K562 (cell line): Measurements from ENCODE around the gene OR10C1. TPM values are rescaled to one million over a fixed set of nuclear protein-coding genes. Genes with fewer than 3 reads are reported as not detected.

Source experiments
- ATAC-seq: fragments of 200-7000 bp; cut with Tn5 transposase; 3 replicates; pipeline ENCODE4 v1.9.1; 2020; ENCODE audit warnings: moderate library complexity
- BruUV-seq: library from RNA; stranded (reverse); fragments of 400-500 nt; replicated peaks from 2 replicates; lab custom pipeline; 2021; lab: Mats Ljungman, UMichigan
- CTCF ChIA-PET: fragments of 300-600 bp; formaldehyde crosslinking; extraction: SDS; loops from one replicate; lab custom pipeline; 2021; ENCODE audit warnings: low intra/inter-chr PET ratio; lab: Yijun Ruan, JAX
- POLR2A ChIA-PET: fragments of 300-600, 350-650 bp; sonication (Branson Sonifier 250); formaldehyde crosslinking; extraction: SDS; loops from one replicate; lab custom pipeline; 2021; ENCODE audit warnings: antibody characterized with exemption, inconsistent platforms; lab: Yijun Ruan, JAX
- DNase-seq, 4 experiments: peaks; one replicate each; pipeline versions ENCODE4 v3.0.0 to v3.0.0-alpha.2; 2011 to 2018; ENCODE audit warnings: low spot score in 3 of 4, mixed read lengths in 3 of 4; ENCODE audit errors: extremely low read depth in 1 of 4
- FAIRE-seq: peaks from 2 replicates; lab custom pipeline; 2011; peaks lifted over from hg19 to GRCh38; lab: Jason Lieb, UNC
- H2AFZ ChIP-seq: 2 replicates; pipeline ENCODE4 v1.6.0; 2011; ENCODE audit warnings: low read depth, low read length, control low read depth, inconsistent platforms
- H3K27ac ChIP-seq: fragments of 200-600 bp; 3 replicates; pipeline ENCODE4 v1.8.0; 2011; ENCODE audit warnings: low read depth, mild to moderate bottlenecking, control low read depth, inconsistent platforms, low read length, moderate library complexity, mixed read lengths; ENCODE audit errors: extremely low read depth
- H3K27me3 ChIP-seq, 2 experiments: fragments of 300-600 bp in 1 of 2; 2 replicates in 1 of 2; 3 replicates in 1 of 2; pipeline versions ENCODE4 v1.6.0 to v1.8.0; 2011; ENCODE audit warnings: inconsistent platforms in 2 of 2, low read length in 2 of 2, mild to moderate bottlenecking in 1 of 2, mixed read lengths in 1 of 2, moderate library complexity in 1 of 2; ENCODE audit not compliant: control insufficient read depth in 2 of 2, insufficient read depth in 2 of 2
- H3K36me3 ChIP-seq: fragments of 300-600 bp; 3 replicates; pipeline ENCODE4 v1.8.0; 2011; ENCODE audit warnings: mild to moderate bottlenecking, low read length, inconsistent platforms; ENCODE audit not compliant: control insufficient read depth, insufficient read depth
- H3K4me1 ChIP-seq, 2 experiments: fragments of 200-600 bp in 1 of 2; replicated peaks in 1 of 2; 2 replicates in 1 of 2; 3 replicates in 1 of 2; pipeline versions ENCODE4 v1.5.1 to v1.8.0; 2011; ENCODE audit warnings: inconsistent platforms in 2 of 2, low read length in 2 of 2, mild to moderate bottlenecking in 1 of 2, mixed read lengths in 1 of 2, moderate library complexity in 1 of 2; ENCODE audit not compliant: control insufficient read depth in 2 of 2, insufficient read depth in 2 of 2
- H3K4me2 ChIP-seq: 2 replicates; pipeline ENCODE4 v1.6.1; 2011; ENCODE audit warnings: low read length, control low read depth, inconsistent platforms, mixed read lengths; ENCODE audit not compliant: insufficient read depth
- H3K4me3 ChIP-seq: fragments of 200-600 bp; sonication (generic), shearing (Covaris generic); 2 replicates; pipeline ENCODE4 v1.5.1; 2016; ENCODE audit warnings: control low read depth, inconsistent platforms
- H3K79me2 ChIP-seq: fragments of 200-600 bp; 3 replicates; pipeline ENCODE4 v1.8.0; 2011; ENCODE audit warnings: low read length, inconsistent platforms; ENCODE audit not compliant: control insufficient read depth, insufficient read depth
- H3K9ac ChIP-seq, 2 experiments: 2 replicates each; pipeline versions ENCODE4 v1.6.0 to v1.6.1; 2011; ENCODE audit warnings: low read depth in 2 of 2, low read length in 2 of 2, control low read depth in 1 of 2, inconsistent platforms in 1 of 2, mild to moderate bottlenecking in 1 of 2, mixed read lengths in 1 of 2; ENCODE audit not compliant: insufficient read depth in 1 of 2
- H3K9me1 ChIP-seq: one replicate; pipeline ENCODE4 v1.6.0; 2011; ENCODE audit warnings: inconsistent platforms, mild to moderate bottlenecking, low read length, moderate library complexity; ENCODE audit not compliant: control insufficient read depth, insufficient read depth
- H3K9me3 ChIP-seq: replicated peaks from 2 replicates; pipeline ENCODE4 v1.5.1; 2011; ENCODE audit warnings: low read depth, low read length, inconsistent platforms; ENCODE audit not compliant: control insufficient read depth, insufficient read depth
- H4K20me1 ChIP-seq: replicated peaks from 2 replicates; pipeline ENCODE4 v1.6.1; 2011; ENCODE audit warnings: low read length, inconsistent platforms, mixed read lengths; ENCODE audit not compliant: control insufficient read depth, insufficient read depth
- BACH1 ChIP-seq: fragments of 200-800 bp; sonication (Bioruptor generic); IDR thresholded peaks from 2 replicates; pipeline ENCODE4 v1.6.1; 2016; ENCODE audit warnings: missing genetic modification characterization, missing compliant biosample characterization
- CXXC5 ChIP-seq: fragments of 250-450 bp; sonication (Bioruptor Pico); IDR thresholded peaks from 2 replicates; pipeline ENCODE4 v1.8.0; 2022; ENCODE audit warnings: inconsistent platforms, mild to moderate bottlenecking, moderate library complexity
- DACH1 ChIP-seq: fragments of 450-650 bp; IDR thresholded peaks from 2 replicates; pipeline ENCODE4 v1.6.1; 2018; ENCODE audit not compliant: partially characterized antibody
- EHMT2 ChIP-seq: fragments of 450-650 bp; IDR thresholded peaks from 2 replicates; pipeline ENCODE4 v1.6.1; 2018; ENCODE audit warnings: antibody characterized with exemption
- ELF2 ChIP-seq: fragments of 250-450 bp; sonication (Bioruptor Pico); IDR thresholded peaks from 2 replicates; pipeline ENCODE4 v1.5.0; 2021; ENCODE audit warnings: mild to moderate bottlenecking
- KAT8 ChIP-seq: fragments of 450-650 bp; IDR thresholded peaks from 2 replicates; pipeline ENCODE4 v1.6.1; 2016; ENCODE audit warnings: low read depth, mild to moderate bottlenecking
- MAFK ChIP-seq: IDR thresholded peaks from 2 replicates; pipeline ENCODE4 v1.6.1; 2011; ENCODE audit warnings: low read length, improper control_type of control experiment
- ZNF274 ChIP-seq: IDR thresholded peaks from 2 replicates; pipeline ENCODE4 v1.6.1; 2011; ENCODE audit warnings: low read depth, mild to moderate bottlenecking, low read length, moderate library complexity, borderline replicate concordance
- ZNF76 ChIP-seq: fragments of 250-450 bp; sonication (Bioruptor Pico); IDR thresholded peaks from 2 replicates; pipeline ENCODE4 v1.4.0; 2020; ENCODE audit warnings: mild to moderate bottlenecking, moderate library complexity, borderline replicate concordance
- WGBS: fragments of 100-300 bp; shearing (Covaris generic); methylation state at CpG from one replicate; pipeline ENCODE4 v1.1.6; 2016; ENCODE audit warnings: low coverage, mixed read lengths; ENCODE audit not compliant: insufficient coverage; ENCODE audit errors: missing lambda C conversion rate; 5-methylcytosine and 5-hydroxymethylcytosine counted together
- in situ Hi-C: fragments of 300-500 bp; cut with MboI; formaldehyde crosslinking; loops from 4 replicates; pipeline ENCODE4 v1.15.0; 2018; ENCODE audit warnings: inconsistent platforms, mixed read lengths
- intact Hi-C: fragments of 100-400 bp; cut with micrococcal nuclease; formaldehyde crosslinking; loops from 2 replicates; pipeline ENCODE4 v1.14.2; 2022
- polyA plus RNA-seq, 8 experiments: library from polyadenylated mRNA; depleted of rRNA in 4 of 8; stranded (reverse) in 5 of 8; unstranded in 3 of 8; fragments of >200 nt; fragmentation: Nextera tagmentation in 2 of 8; fragmentation: Illumina TruSeq in 1 of 8; extraction: Ambion mirVana in 2 of 8; extraction: Trizol in 1 of 8; gene quantifications; 2 replicates each; pipeline versions ENCODE4 v1.2.1 to v1.2.3, GENCODE V29; 2011 to 2014; ENCODE audit warnings: inconsistent platforms in 1 of 8, missing spikeins in 1 of 8
- total RNA-seq, 7 experiments: library from RNA; depleted of rRNA in 6 of 7; stranded (reverse); fragments of >200 nt in 6 of 7; fragmentation: Illumina TruSeq in 2 of 7; extraction: Trizol in 2 of 7; gene quantifications; 2 replicates each; pipeline versions ENCODE4 v1.2.1 to v1.2.3, GENCODE V29; 2011 to 2021; ENCODE audit warnings: low replicate concordance in 1 of 7

Gene OR10C1
- total and polyA plus RNA-seq, 9 of the 15 experiments (the other 6 are each of a cell fraction or from before 2014, with no cell fraction given) = not detected

DNA sequence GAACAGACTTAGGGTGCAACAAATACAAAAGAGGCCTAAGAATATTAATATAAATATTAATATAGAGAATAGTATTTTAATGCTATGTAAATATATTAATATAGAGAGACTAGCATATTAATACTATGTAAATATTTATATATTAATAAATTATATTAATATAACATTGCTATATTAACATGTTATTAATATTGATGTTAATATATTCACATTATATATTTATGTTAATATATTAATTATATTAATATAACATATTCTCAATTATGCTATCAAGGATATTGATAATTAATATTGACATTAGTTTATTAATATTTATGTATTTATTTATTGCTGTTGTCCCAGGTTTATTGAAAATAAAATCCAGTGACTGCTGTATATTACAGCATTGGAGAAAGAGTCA lies 49.8 kb downstream of the OR10C1 start:
- no TSS peak for BruUV-seq
- no peaks in the 10 kb centered on the region for H3K79me2 ChIP-seq
- no peak overlapping the region for H3K4me3 ChIP-seq
- peaks cover 8 to 39% of the 10 kb centered on the region in 2 experiments; a peak in 4 of 5 replicates for H3K4me1 ChIP-seq
- no peak for DNase-seq
- no peaks in the 10 kb centered on the region for H4K20me1 ChIP-seq
- POLR2A ChIA-PET = no interaction called here
- no peak overlapping the region for H3K27ac ChIP-seq
- no peak overlapping the region for H3K9ac ChIP-seq
- H3K36me3 ChIP-seq = no peaks in the 10 kb centered on the region
- CTCF ChIA-PET = no interaction called here
- TF ChIP-seq ZNF274 (peak; percentile 32; the same call in 1 of the 2 replicates), KAT8 (no peak)
- H3K9me1 ChIP-seq = no peaks in the 10 kb centered on the region
- no peak overlapping the region for H2AFZ ChIP-seq
- intact Hi-C loops = no loop called here
- no peaks in the 10 kb centered on the region for H3K27me3 ChIP-seq
- H3K9me3 ChIP-seq = no peaks in the 10 kb centered on the region
- in situ Hi-C loops = no loop called here
- ATAC-seq = no peak
- no peak for FAIRE-seq
- H3K4me2 ChIP-seq = no peak overlapping the region

DNA sequence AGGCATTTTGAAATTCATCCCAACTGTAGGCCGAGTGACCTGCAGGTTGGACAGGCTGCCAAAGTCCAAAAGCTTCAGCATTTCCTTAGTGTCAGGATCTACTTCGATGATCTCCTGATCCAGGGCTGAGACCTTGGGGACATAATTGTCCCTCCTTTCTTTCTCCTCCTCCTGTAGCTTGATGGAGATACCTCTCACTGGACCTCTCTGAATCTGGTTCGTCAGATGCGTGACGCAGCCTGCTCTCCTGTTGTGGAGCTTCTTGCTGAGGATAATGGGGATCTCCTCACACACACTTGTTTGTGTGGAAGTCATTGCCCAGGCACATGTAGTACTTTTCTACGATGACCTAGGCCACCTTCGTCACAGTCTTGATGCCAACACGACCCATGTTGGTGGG lies 50.2 kb downstream of the OR10C1 start:
- WGBS = 43% methylated on average over 8 of the region's 8 CpGs
- no peaks in the 10 kb centered on the region for H3K79me2 ChIP-seq
- no peak for DNase-seq
- H3K27me3 ChIP-seq = no peaks in the 10 kb centered on the region
- no peak overlapping the region for H3K4me3 ChIP-seq
- no TSS peak for BruUV-seq
- CTCF ChIA-PET = no interaction called here
- no peak overlapping the region for H3K4me2 ChIP-seq
- no peak for ATAC-seq
- no peak overlapping the region for H3K27ac ChIP-seq
- no peak overlapping the region for H3K9ac ChIP-seq
- in situ Hi-C loops (no loop called here), intact Hi-C loops (no loop called here)
- FAIRE-seq = no peak
- H3K4me1 ChIP-seq = peaks cover 8 to 39% of the 10 kb centered on the region in 2 experiments; a peak in 4 of 5 replicates
- TF ChIP-seq ZNF274 (0 out of 2 replicates have a peak, but pooled peaks have one; percentile 5), ELF2 (0 out of 2 replicates have a peak, but pooled peaks have one; percentile 26), EHMT2 (no peak), DACH1 (peak; percentile 80), BACH1 (tag) (no peak), MAFK (no peak), ZNF76 (CRISPR knock-in tag) (no peak), CXXC5 (no peak)
- no peaks in the 10 kb centered on the region for H3K9me3 ChIP-seq
- H4K20me1 ChIP-seq = no peaks in the 10 kb centered on the region
- no peaks in the 10 kb centered on the region for H3K9me1 ChIP-seq
- no peak overlapping the region for H2AFZ ChIP-seq
- POLR2A ChIA-PET = no interaction called here
- H3K36me3 ChIP-seq = no peaks in the 10 kb centered on the region
